H1 (cell line): ENCODE data around the gene TBCE. TPM values are rescaled to one million over a fixed set of nuclear protein-coding genes. Genes with fewer than 3 reads are reported as not detected.

Source experiments
- ATF3 ChIP-seq: IDR thresholded peaks from 2 replicates; pipeline ENCODE4 v1.6.1; 2011; ENCODE audit warnings: low read depth, mild to moderate bottlenecking, low read length; ENCODE audit not compliant: insufficient read depth
- BCL11A ChIP-seq, 2 experiments: IDR thresholded peaks; one replicate each; pipeline ENCODE4 v1.6.1; 2011; ENCODE audit warnings: low read depth in 2 of 2, low read length in 2 of 2, mild to moderate bottlenecking in 2 of 2
- CHD7 ChIP-seq: fragments of 300-600 bp; sonication (generic); IDR thresholded peaks from 2 replicates; pipeline ENCODE4 v1.7.1; 2012; ENCODE audit warnings: low read length, moderate library complexity, mild to moderate bottlenecking, inconsistent platforms; ENCODE audit not compliant: insufficient replicate concordance
- MAFK ChIP-seq: IDR thresholded peaks from 2 replicates; pipeline ENCODE4 v1.6.1; 2012; ENCODE audit warnings: low read depth, mild to moderate bottlenecking, improper control_type of control experiment, low read length
- RFX5 ChIP-seq: IDR thresholded peaks from 2 replicates; pipeline ENCODE4 v1.6.1; 2011; ENCODE audit warnings: low read depth, low read length, improper control_type of control experiment, borderline replicate concordance
- SIX5 ChIP-seq: IDR thresholded peaks from 2 replicates; pipeline ENCODE4 v1.6.1; 2011; ENCODE audit warnings: mild to moderate bottlenecking, low read depth, low read length
- TAF7 ChIP-seq: optimal IDR thresholded peaks from 2 replicates; pipeline ENCODE3; 2011; ENCODE audit warnings: low read depth, mild to moderate bottlenecking, inconsistent platforms, low read length, moderate library complexity, borderline replicate concordance
- TCF12 ChIP-seq: IDR thresholded peaks from 2 replicates; pipeline ENCODE4 v1.6.1; 2011; ENCODE audit warnings: low read depth, mild to moderate bottlenecking, low read length
- polyA plus RNA-seq, 7 experiments: library from polyadenylated mRNA; depleted of rRNA in 3 of 7; stranded (reverse) in 5 of 7; unstranded in 2 of 7; fragments of >200 nt in 5 of 7; fragments of 200-250 nt in 2 of 7; gene quantifications; 1 replicate in 5 of 7; 2 replicates in 1 of 7; 4 replicates in 1 of 7; pipeline versions ENCODE4 v1.2.1 to v1.2.3, GENCODE V29; 2011 to 2013; ENCODE audit warnings: missing spikeins in 2 of 7, mixed read lengths in 2 of 7
- total RNA-seq: library from RNA; stranded (reverse); fragmentation: NEBNext Ultra II Directional; extraction: Animal tissue kit (Norgen Biotek cat#: 25700); gene quantifications from 2 replicates; pipeline ENCODE4 v1.2.1, GENCODE V29; 2021

TBCE gene
- total and polyA plus RNA-seq, 2 of the 8 experiments (the other 6 are each of a cell fraction or from before 2014, with no cell fraction given) = 22.7 to 42.9 TPM

GRCh38 chr1:235399661-235400060 is 32.4 kb downstream of the TBCE start (continued):
- TF ChIP-seq TAF7 (no peak), RFX5 (no peak), MAFK (no peak), BCL11A (IDR thresholded peaks at IDR 0.05; ENCODE audit: low read depth in 2 of 2, low read length in 2 of 2) (no peak), SIX5 (no peak), TCF12 (no peak), ATF3 (no peak), CHD7 (no peak)
